NCI-H1092 treated with DMSO at 0.1 percent for 48 hours (cell line): ENCODE results near the gene STRADA.

Experiments
- DNase-seq: peaks from one replicate; lab custom pipeline; 2025; lab: John Stamatoyannopoulos, UW

Gene STRADA

GRCh38 chr17:63701456-63701820 is 40.2 kb downstream of the STRADA start:
- DNase-seq, result no peak

- peak; percentile 66 for DNase-seq
Measured at GRCh38 chr17:63700528-63701455, 40.8 kb downstream of the STRADA start.

- peak; percentile 83 for DNase-seq
Measured at GRCh38 chr17:63699638-63700527, 41.7 kb downstream of the STRADA start, which contains the start of gene LIMD2. Gene LIMD2 (minus strand): TSS chr17:63700125. CDS start chr17:63699298, 827 bp downstream.

GRCh38 chr17:63698886-63699637 is 42.5 kb downstream of the STRADA start:
- peak; percentile 31 for DNase-seq

GRCh38 chr17:63698381-63698885 is 43.2 kb downstream of the STRADA start:
- DNase-seq, result no peak

GRCh38 chr17:63697341-63698286 is 44.0 kb downstream of the STRADA start:
- DNase-seq, result no peak

GRCh38 chr17:63696381-63696961 is 45.1 kb downstream of the STRADA start:
- DNase-seq, result no peak

GRCh38 chr17:63695889-63696288 is 45.7 kb downstream of the STRADA start:
- DNase-seq, result no peak

- DNase-seq, result no peak
Measured at GRCh38 chr17:63694950-63695773, 46.4 kb downstream of the STRADA start.

- DNase-seq, result no peak
Measured at GRCh38 chr17:63694229-63694949, 47.2 kb downstream of the STRADA start.

GRCh38 chr17:63693411-63694113 is 48.0 kb downstream of the STRADA start:
- DNase-seq, result no peak

- DNase-seq, result no peak
Measured at GRCh38 chr17:63692195-63692816, 49.3 kb downstream of the STRADA start.

- DNase-seq, result no peak
Measured at GRCh38 chr17:63689479-63689878, 52.1 kb downstream of the STRADA start.

- DNase-seq, result no peak
Measured at GRCh38 chr17:63688396-63689020, 53.1 kb downstream of the STRADA start.

- DNase-seq, result no peak
Measured at GRCh38 chr17:63686138-63686685, 55.4 kb downstream of the STRADA start.

- no peak for DNase-seq
Measured at GRCh38 chr17:63685578-63685977, 56.0 kb downstream of the STRADA start.

- DNase-seq, result no peak
Measured at GRCh38 chr17:63685041-63685440, 56.6 kb downstream of the STRADA start.
